Loucy (cell line): ENCODE data around the gene KIAA0825.

Source experiments
- CTCF ChIP-seq: fragments of 200-600 bp; sonication (generic); conservative IDR thresholded peaks from 2 replicates; pipeline ENCODE4 v1.5.1; 2014; ENCODE audit warnings: mild to moderate bottlenecking, antibody characterized with exemption, low read length
- EZH2phosphoT487 ChIP-seq: fragments of 200-600 bp; IDR thresholded peaks from 2 replicates; pipeline ENCODE4 v1.6.1; 2018; ENCODE audit warnings: antibody characterized with exemption, mild to moderate bottlenecking, moderate library complexity, borderline replicate concordance

- no peak for TF ChIP-seq CTCF
- TF ChIP-seq EZH2phosphoT487: no peak
Observed at GRCh38 chr5:94440015-94440414, 178.4 kb downstream of the KIAA0825 start.
